GM15510 (cell line): Measurements from ENCODE around the gene FBXL7.

ENCODE experiments used
- POLR2A ChIP-seq: IDR thresholded peaks from 3 replicates; pipeline ENCODE4 v1.6.1; 2011; ENCODE audit warnings: borderline replicate concordance; ENCODE audit not compliant: insufficient read length; ENCODE audit errors: extremely low read depth

The FBXL7 gene

GRCh38 chr5:15574806-15575325, 74.9 kb downstream of the FBXL7 start:
- TF ChIP-seq POLR2A, result no peak

GRCh38 chr5:15575666-15576065, 75.7 kb downstream of the FBXL7 start:
- no peak for TF ChIP-seq POLR2A

- no peak for TF ChIP-seq POLR2A
These were observed 77.2 kb downstream of the FBXL7 start for GRCh38 chr5:15577132-15577531.

GRCh38 chr5:15577831-15578230, 77.9 kb downstream of the FBXL7 start:
- TF ChIP-seq POLR2A, result no peak

DNA sequence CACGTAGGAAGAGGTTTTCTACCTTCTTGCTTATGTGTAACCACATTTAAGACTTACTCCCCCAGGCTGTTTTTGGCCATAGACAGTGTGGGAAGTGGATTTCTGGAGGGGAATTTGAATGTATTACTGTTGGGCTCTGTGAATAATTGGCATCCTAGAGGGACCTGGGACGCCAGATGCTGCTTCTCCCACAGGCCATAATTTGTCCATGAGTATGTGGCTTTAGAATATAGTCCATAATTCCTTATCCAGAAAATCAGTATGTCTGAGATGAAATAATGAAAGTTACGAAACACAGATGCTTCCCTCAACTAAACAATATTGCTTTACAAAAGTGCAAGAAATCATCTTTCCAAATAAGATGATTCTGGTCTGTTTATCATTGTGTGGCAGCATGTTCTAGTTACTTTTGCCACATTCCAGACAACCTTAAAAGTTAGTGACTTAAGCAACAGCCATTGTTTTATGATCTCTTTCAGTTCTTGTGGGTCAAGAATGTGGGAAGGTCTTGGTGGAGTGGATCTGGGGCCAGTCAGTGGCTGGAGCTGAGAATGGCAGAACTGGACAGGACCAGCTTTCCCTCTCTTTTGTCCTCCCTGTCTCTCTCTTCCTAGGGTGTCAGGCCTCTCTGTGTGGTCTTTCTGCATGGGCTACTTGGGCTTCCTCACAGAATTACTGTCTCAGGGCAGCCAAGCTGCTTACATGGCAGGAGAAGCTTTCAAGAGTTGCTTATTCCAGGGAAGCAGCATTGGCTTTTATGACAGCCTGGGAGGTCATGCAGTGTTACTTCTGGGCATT, 79.4 kb downstream of the FBXL7 start:
- no peak for TF ChIP-seq POLR2A

DNA sequence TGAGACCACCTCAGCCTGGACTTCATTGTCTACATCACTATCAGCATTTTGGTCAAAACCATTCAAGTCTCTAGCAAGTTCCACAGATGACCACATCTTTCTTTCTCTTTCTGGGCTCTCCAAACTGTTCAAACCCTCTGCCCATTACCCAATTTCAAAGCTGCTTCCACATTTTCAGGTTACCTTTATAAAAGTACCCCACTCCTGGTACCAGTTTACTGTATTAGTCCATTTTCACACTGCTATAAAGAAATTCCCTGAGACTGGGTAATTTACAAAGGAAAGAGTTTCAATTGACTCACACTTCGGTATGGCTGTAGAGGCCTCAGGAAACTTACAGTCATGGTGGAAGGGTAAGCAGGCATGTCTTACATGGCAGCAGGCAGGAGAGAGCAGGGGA, 84.5 kb downstream of the FBXL7 start:
- TF ChIP-seq POLR2A, result no peak

DNA sequence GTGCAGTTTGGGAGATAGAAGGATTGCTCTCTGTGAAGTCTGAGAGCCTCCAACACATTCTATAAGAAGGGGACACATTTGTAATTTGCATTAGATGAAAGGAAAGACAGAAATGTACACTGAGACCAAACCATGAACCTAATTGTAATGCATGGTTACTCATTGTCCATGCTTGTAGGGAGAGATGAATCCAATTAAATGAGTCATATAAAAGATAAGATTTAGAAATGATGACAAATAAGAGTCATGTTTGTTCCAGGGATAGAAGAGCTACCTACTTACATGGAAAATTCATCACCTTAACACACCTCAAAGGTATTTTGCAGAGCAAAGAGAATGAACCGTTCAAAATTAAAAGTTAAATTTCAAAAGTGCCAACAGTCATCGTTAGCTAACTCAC, 85.1 kb downstream of the FBXL7 start:
- TF ChIP-seq POLR2A, result no peak

DNA sequence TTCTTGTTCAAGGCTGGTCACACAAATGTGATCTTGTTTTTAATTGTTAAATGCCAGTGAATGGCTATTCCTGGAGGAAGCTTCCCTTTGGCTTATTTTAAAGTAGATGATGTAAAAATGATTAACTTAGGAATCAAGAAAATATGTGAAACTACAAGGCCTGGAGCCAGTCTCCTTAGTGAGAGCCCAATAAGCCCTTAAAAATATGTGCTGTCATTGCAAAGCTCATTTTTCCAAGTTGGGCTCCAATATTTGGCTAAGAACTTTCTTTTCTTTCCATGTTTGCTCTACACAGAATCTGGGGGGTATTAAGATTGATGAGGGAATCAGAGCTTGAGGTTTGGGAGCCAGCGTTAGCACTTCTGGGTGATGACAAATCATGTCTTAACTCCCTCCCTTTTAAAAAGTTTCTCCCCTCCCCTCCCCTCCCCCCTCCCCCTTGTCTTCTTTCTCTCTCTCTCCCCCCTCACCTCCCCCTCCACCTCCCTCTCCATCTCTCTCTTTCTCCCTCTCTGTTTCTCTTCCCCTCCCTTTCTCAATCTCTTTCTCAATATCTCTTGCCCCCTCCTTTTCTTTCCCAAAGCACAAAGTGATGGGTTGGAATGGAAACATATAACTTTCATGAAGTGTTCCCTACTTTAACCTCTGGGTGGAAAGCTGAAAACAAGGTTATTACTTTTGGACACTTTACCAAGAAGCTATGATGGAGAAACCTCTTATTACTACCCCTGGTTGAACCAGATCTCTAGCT, 86.0 kb downstream of the FBXL7 start:
- no peak for TF ChIP-seq POLR2A

DNA sequence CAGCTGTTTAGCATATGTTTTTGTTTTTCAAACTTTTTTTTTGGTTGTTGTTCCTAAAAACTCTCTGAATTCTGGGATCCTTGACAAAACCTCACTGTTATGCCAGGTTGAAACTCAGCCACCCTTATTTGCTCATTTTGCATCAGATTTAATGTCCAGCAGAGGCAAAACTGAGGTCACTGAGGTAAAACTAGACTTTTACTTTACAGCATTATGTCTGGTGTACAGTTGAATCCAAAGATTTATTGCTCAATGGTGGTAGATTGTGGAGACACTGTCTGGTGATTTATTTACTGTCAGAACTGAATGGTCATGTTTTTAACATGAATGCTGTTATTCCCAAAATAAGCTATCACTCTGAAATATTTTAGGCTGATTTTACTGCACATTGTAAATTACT, 87.9 kb downstream of the FBXL7 start:
- TF ChIP-seq POLR2A, result no peak

- TF ChIP-seq POLR2A, result no peak
These were observed 92.7 kb downstream of the FBXL7 start for GRCh38 chr5:15592728-15593127.

- no peak for TF ChIP-seq POLR2A
These were observed 95.1 kb downstream of the FBXL7 start for GRCh38 chr5:15594977-15595568.

DNA sequence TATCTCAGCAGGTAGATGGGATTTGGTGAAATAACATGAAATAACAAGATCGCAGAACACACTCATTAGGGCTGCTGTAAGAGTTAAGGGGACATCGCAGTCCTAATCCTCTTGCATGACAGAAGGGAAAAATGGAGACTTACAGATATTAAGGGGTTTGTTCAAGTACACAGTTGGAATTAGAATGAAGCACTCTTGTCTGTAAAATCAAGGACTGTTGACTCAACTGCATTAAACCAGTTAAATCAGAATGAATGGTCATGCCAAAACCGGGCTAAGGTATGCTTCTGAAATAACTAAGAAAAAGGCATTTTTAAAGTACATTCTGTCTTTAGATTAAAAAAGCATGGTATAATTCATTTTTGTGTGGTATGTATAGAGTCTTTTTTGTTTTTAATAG, 95.9 kb downstream of the FBXL7 start:
- TF ChIP-seq POLR2A, result no peak

GRCh38 chr5:15596936-15597335, 97.0 kb downstream of the FBXL7 start:
- no peak for TF ChIP-seq POLR2A

DNA sequence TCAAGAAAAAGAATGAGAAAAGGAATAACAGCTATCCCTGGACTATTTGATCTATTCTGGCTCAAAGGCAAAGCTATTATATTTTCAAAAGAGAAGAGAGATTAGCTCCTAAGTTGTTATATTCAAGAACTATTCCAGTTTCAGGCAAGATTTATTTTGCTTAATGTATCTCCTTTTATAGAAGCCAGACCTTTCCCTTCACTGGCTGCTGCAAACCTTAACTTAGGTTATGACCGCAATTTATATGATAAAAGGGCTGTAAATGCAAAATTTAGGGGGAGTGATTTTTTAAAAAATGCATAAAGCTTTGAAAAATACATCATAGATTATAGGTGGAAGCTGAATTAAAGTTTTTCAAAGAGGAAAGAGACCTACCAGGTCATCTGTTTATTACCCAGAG, 97.8 kb downstream of the FBXL7 start:
- no peak for TF ChIP-seq POLR2A

DNA sequence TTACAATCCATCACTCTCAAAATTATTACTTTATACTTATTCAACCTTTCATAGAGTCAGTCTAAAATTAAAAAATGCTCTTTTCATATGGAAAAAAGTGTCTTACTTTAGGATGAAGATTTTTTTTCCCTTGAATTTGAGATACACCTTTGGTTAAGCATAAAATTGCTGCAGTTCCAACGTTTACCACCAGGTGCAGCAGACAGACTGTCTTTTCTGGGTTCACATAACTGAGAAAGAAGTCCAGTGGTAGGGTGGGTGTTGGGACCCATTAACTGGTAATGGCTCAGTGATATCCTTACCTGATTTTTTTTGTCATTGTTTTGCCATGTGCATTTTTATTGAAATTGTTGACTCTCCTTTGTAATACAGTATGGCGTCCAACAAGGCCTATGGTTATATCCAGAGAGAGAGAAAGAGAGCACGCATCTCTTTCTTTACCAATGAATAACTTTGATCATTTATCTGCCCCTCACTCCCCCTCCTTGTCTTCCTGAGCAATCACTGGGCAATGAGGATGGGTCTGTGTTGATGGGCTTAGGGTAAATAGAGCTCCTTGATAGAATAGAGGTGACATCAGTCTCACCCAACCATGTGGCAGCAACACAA, 98.4 kb downstream of the FBXL7 start:
- TF ChIP-seq POLR2A, result no peak
